Measurements from ENCODE around the gene DNAL1.
A peak's percentile ranks its signal among the peaks of the same experiment; 100 is the strongest.

Gene DNAL1

DNA sequence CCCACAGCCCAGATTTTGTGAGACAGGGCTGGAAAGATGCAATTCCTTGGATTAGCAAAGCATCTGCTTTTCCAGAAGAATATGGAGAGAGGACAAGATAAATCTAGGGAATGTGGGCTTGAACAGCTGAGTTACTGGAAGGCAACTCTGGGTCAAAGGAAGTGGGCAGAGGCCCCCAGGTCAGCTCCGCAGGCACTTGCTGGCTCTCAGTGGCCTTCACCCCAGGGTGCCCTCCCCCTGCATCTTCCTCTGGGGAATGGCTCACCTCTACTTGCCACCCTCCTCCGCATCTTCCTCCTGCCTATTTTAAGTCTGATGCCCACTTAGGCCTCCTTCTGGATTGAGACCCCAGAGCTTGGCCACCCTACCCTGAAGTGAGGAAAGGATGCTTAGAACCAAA is 79.9 kb downstream of the DNAL1 start:
- TF ChIP-seq CTCF (IDR thresholded peaks at IDR 0.05) = no peak

DNA sequence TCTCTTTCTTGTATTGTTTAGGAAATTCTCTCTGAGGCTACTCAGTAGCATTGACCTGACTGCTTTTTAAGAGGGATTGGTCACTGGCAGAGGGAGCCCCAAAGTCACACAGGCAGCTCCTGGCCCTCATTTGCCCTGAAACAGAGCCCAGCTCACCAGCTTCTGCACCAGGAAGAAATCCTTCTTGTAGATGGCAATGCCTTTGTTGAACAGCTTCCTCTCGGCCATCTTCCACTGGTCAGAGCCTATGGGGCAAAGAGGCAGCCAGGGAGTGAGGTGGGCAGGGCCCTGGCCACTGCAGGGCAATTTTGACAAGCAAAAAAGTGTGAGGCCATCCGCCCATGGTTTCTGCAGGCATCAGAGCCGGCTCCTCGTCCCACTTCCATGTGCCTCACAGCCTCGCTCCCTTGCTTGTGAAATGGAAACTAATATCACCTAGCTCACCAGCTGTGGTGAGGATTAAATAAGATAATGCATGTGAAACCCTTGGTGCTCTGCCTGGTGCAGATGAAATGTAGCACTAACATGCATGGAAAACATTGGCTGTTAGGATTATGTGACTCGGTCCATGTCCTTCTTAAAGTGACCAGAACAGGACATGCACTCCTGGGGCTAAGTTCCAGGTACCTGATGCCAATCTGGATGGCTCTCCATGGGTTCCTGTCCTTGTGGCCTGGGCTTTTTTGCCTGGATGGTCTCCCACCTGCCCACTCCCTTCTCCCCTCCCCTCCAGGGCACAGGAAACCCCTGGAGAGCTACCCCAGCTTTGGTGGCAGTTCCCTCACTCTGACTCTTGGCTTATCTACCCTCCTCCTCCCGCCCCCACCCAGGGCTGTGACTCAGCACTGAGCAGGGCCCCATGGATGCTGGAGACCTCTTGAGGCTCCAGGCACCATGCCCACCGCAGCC is 80.6 kb downstream of the DNAL1 start:
- TF ChIP-seq CTCF (IDR thresholded peaks at IDR 0.05) = no peak

DNA sequence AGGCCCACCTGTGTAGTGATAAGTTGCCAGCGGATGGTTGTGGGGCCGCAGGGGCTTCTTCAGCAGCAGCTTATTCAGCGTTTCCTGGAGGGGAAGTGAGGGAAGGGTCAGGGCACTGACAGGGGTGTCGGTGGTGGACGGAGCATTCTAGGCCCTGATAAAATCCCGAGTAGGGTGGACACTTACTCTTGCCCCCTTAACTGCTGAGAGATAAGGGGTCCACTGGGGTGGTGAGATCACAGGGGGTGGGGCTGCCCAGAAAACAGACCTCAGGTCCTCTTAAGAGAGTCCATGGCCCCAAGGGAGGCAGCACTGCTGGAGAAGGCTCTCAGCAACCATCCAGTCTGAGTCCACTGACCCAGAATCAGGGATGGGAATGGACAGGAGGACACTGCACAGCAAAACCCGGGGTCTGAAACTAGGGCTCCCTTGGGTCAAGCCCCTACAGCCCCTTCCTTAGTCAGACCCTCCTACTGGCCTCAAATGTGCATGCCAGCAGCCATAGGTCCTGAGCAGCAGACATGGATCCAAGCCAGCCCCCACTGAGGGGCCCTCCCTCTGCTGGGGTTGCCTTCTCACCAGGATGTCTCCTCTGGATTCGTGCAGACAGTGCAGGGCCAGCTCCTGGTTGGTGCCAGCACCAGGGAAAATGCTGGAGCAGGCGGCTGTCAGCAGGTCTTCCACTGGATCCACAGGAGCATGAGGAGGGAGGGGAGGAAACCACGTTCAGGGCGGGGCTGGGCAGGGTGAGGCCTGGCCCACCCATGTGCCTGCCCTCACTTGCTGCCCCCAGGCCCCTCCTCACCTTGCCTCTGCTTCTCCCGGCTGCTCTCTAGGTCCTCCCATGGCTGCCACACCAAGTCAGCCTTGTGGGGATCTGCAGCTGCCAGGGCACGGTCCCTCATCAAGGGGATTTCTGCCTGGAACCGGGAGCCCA is 81.5 kb downstream of the DNAL1 start:
- no peak for TF ChIP-seq CTCF (IDR thresholded peaks at IDR 0.05)

- no peak for TF ChIP-seq CTCF (IDR thresholded peaks at IDR 0.05)
These were observed 82.4 kb downstream of the DNAL1 start for GRCh38 chr14:73727166-73727565.

- peak; percentile 86 for TF ChIP-seq CTCF (IDR thresholded peaks at IDR 0.05)
These were observed 84.0 kb downstream of the DNAL1 start for GRCh38 chr14:73728717-73729330.

- TF ChIP-seq CTCF (IDR thresholded peaks at IDR 0.05) = no peak
These were observed 84.9 kb downstream of the DNAL1 start for GRCh38 chr14:73729556-73730265.

GRCh38 chr14:73731111-73731510 is 86.3 kb downstream of the DNAL1 start:
- TF ChIP-seq CTCF (IDR thresholded peaks at IDR 0.05) = no peak; the same call in 1 of the 2 replicates
